ENCODE measurements around the gene PDZD2. TPM values are rescaled to one million over a fixed set of nuclear protein-coding genes. Genes with fewer than 3 reads are reported as not detected.
"Not testable (repeated sequence)": the region's sequence is repeated elsewhere in the genome, so short reads cannot be mapped to it uniquely, and the experiment has no call there.

The PDZD2 gene
- total RNA-seq, 1 donor from 2014 or later, result 0.38 TPM

DNA sequence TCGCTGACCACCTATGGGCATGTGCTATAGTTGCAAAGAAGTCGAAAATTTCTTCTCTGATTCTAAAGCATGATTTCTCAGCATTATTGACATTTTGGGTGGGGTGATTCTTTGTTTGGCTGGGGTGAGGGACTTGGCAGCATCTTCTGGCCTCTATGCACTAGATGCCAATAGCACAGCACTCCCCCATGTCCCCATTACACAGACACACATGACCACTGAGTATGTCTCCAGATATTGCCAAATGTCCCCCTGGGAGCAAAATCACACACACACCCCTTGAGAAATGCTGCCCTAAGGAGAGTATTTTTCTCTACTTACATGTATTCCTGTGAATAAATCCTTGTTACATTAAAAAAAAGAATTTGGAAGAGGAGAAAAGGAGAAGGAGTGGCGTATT lies 89.1 kb downstream of the PDZD2 start:
- no peaks in the 10 kb centered on the region for H3K9me3 Mint-ChIP-seq
- ATAC-seq (ENCODE audit: low read depth) (no peak), DNase-seq (no peak)
- ChIA-PET POLR2A (no interaction called here), CTCF (no interaction called here)
- peaks cover 2% of the 10 kb centered on the region for H3K27me3 Mint-ChIP-seq
- no peaks in the 10 kb centered on the region for H3K36me3 Mint-ChIP-seq (ENCODE audit: low read depth)
- no peaks in the 10 kb centered on the region for H3K4me1 Mint-ChIP-seq
- H3K4me3 Mint-ChIP-seq, result no peak overlapping the region
- TF ChIP-seq, protein P1, sequence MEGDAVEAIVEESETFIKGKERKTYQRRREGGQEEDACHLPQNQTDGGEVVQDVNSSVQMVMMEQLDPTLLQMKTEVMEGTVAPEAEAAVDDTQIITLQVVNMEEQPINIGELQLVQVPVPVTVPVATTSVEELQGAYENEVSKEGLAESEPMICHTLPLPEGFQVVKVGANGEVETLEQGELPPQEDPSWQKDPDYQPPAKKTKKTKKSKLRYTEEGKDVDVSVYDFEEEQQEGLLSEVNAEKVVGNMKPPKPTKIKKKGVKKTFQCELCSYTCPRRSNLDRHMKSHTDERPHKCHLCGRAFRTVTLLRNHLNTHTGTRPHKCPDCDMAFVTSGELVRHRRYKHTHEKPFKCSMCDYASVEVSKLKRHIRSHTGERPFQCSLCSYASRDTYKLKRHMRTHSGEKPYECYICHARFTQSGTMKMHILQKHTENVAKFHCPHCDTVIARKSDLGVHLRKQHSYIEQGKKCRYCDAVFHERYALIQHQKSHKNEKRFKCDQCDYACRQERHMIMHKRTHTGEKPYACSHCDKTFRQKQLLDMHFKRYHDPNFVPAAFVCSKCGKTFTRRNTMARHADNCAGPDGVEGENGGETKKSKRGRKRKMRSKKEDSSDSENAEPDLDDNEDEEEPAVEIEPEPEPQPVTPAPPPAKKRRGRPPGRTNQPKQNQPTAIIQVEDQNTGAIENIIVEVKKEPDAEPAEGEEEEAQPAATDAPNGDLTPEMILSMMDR (IDR thresholded peaks at IDR 0.05), result no peak
- intact Hi-C loops (cut with micrococcal nuclease), result no loop called here
- no peak overlapping the region for H3K27ac Mint-ChIP-seq

DNA sequence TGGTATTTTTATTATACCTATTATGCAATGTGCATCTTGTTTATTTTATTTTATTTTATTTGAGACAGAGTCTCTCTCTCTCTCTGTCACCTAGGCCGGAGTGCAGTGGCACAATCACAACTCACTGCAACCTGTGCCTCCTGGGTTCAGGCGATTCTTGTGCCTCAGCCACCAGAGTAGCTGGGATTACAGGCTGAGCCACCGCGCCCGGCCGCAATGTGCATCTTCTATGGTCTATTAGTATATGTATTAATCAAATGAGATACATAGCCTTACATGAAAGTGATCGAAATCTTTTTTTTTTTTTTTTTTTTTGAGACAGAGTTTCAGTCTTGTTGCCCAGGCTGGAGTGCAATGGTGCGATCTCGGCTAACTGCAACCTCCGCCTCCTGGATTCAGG lies 89.9 kb downstream of the PDZD2 start:
- DNase-seq; H3K36me3 Mint-ChIP-seq (ENCODE audit: low read depth); H3K4me3 Mint-ChIP-seq; H3K9me3 Mint-ChIP-seq; H3K27ac Mint-ChIP-seq; ATAC-seq (ENCODE audit: low read depth); CTCF ChIA-PET; H3K4me1 Mint-ChIP-seq; intact Hi-C loops (cut with micrococcal nuclease); H3K27me3 Mint-ChIP-seq; POLR2A ChIA-PET: not testable (repeated sequence)

DNA sequence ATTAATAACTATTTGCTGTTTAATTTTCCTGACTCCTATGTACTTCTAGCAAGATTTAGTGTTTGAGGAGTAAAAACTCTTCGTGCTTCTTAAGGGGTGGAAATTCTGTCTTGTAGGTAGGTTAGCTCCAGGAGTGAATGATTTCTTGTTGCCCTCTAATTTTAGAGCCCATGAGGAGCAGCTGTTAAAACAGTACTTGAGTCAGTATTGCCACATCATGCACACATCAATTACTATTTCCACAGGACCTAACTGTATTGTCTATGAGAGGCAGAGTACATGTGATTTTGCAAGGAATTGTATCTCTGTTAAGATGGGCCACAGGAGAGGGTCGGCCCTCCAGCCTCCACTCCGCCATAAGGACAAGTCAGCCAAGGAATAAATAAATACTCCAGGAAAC lies 91.2 kb downstream of the PDZD2 start:
- no peak for ATAC-seq (ENCODE audit: low read depth)
- intact Hi-C loops (cut with micrococcal nuclease), result no loop called here
- TF ChIP-seq, protein P1 (IDR thresholded peaks at IDR 0.05), result no peak
- no peaks in the 10 kb centered on the region for H3K36me3 Mint-ChIP-seq (ENCODE audit: low read depth)
- H3K4me3 Mint-ChIP-seq, result no peak overlapping the region
- no peak overlapping the region for H3K27ac Mint-ChIP-seq
- no peak for DNase-seq
- no peaks in the 10 kb centered on the region for H3K4me1 Mint-ChIP-seq
- H3K9me3 Mint-ChIP-seq, result no peaks in the 10 kb centered on the region
- ChIA-PET POLR2A (no interaction called here), CTCF (no interaction called here)
- no peaks in the 10 kb centered on the region for H3K27me3 Mint-ChIP-seq

DNA sequence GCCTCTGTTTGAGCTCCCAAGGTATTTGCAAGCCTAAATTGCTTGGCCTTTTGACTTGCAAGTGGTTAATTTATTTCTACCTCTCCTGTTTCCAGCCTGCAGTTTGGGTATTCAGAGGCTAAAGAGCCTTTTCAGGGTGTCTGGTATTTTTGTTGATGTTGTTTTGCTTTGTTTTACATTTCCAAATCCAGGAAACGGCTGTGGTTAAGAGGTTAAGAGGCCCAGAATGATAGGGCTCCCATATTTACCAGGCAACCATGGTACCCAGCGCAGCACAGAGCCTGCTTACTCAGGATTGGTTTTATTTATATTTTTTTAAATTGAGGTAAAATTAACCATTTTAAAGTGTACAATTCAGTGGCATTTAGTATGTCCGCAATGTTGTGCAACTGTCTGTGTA lies 92.1 kb downstream of the PDZD2 start:
- intact Hi-C loops (cut with micrococcal nuclease), result no loop called here
- no peak for DNase-seq
- no peaks in the 10 kb centered on the region for H3K9me3 Mint-ChIP-seq
- ATAC-seq (ENCODE audit: low read depth), result no peak
- no peaks in the 10 kb centered on the region for H3K27me3 Mint-ChIP-seq
- no peak overlapping the region for H3K27ac Mint-ChIP-seq
- no peaks in the 10 kb centered on the region for H3K36me3 Mint-ChIP-seq (ENCODE audit: low read depth)
- no peak overlapping the region for H3K4me3 Mint-ChIP-seq
- ChIA-PET CTCF (no interaction called here), POLR2A (no interaction called here)
- TF ChIP-seq, protein P1 (IDR thresholded peaks at IDR 0.05), result no peak
- H3K4me1 Mint-ChIP-seq, result no peaks in the 10 kb centered on the region

DNA sequence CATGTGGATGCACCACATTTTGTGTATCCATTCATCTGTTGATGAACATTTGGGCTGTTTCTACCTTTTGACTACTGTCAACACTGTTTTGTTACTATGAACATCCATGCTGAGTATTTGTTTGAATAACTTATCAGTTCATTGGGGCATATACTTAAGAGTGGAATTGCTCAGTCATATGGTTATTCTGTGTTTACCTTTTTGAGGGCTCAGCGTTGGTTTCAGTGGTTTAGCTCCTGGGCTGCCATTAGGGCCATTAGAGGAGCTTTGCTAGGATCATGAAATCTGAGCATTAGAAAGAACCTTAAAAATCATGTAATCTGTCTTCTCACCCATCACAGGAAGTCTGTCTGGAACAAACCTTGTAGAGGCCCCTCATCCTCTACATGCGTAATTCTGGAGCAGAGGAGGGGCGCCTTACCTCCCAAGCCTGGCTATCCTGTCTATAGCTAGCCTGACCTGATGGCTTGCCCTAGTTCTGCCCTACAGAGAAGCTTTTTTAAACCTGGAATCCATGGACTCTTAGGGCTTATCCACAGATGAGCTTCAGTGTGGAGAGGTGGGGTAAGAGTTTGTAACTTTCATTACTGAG lies 92.9 kb downstream of the PDZD2 start:
- no peak for DNase-seq
- Mint-ChIP-seq H3K9me3 (no peaks in the 10 kb centered on the region), H3K4me1 (no peaks in the 10 kb centered on the region), H3K4me3 (no peak overlapping the region), H3K27ac (no peak overlapping the region), H3K27me3 (no peaks in the 10 kb centered on the region), H3K36me3 (ENCODE audit: low read depth) (no peaks in the 10 kb centered on the region)
- no peak for ATAC-seq (ENCODE audit: low read depth)
- TF ChIP-seq, protein P1 (IDR thresholded peaks at IDR 0.05), result no peak
- POLR2A ChIA-PET, result no interaction called here
- intact Hi-C loops (cut with micrococcal nuclease), result no loop called here
- CTCF ChIA-PET, result no interaction called here

DNA sequence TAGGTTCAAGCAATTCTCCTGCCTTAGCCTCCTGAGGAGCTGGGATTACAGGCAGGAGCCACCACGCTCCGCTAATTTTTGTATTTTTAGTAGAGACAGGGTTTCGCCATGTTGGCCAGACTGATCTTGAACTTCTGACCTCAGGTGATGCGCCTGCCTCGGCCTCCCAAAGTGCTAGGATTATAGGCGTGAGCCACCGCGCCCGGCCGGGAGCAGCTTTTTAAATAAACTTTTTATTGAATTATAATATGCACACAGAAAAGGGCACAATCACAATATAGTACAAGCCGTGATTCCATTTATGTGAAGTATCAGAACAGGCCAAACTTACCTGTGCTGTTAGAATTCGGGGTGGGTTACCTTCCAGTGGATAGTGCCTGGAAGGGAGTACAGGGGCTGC lies 93.9 kb downstream of the PDZD2 start:
- CTCF ChIA-PET; intact Hi-C loops (cut with micrococcal nuclease); H3K27me3 Mint-ChIP-seq; DNase-seq; H3K36me3 Mint-ChIP-seq (ENCODE audit: low read depth); H3K27ac Mint-ChIP-seq; H3K9me3 Mint-ChIP-seq; ATAC-seq (ENCODE audit: low read depth); POLR2A ChIA-PET; H3K4me1 Mint-ChIP-seq; H3K4me3 Mint-ChIP-seq: not testable (repeated sequence)

Measured in activated B cell treated with CpG ODN at 0.5 μM for 24 hours (primary cell).